ENCODE data around the gene THSD4.

Gene THSD4

DNA sequence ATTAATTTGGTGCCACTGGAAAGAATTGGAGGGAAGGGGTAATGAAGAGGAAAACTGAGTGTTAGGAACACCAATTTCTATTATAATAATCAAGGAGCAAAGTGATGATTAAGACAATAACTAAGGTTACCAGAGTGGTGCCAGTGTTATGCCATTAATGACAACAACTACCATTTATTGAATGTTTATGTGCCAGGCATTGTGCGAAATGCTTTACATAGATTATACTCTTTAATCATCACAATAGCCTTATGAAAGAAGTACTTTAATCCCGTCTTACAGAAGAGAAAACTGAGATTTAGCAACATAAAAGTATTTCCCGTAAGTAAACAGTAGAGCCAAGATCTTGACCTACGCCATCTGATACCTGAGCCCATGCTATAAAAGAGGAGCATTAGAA, 507.8 kb downstream of the THSD4 start:
- no peak for DNase-seq (ENCODE audit: low read depth in 2 of 2)

- no peak for DNase-seq (ENCODE audit: low read depth in 2 of 2)
Measured at GRCh38 chr15:71626596-71627088, 511.4 kb downstream of the THSD4 start.

GRCh38 chr15:71627188-71627587, 511.9 kb downstream of the THSD4 start:
- DNase-seq (ENCODE audit: low read depth in 2 of 2): no peak

- DNase-seq (ENCODE audit: low read depth in 2 of 2): no peak
Measured at GRCh38 chr15:71627604-71628003, 512.3 kb downstream of the THSD4 start.

- no peak for DNase-seq (ENCODE audit: low read depth in 2 of 2)
Measured at GRCh38 chr15:71628988-71629770, 513.9 kb downstream of the THSD4 start.

GRCh38 chr15:71629781-71630474, 514.7 kb downstream of the THSD4 start:
- DNase-seq (ENCODE audit: low read depth in 2 of 2): no peak

- DNase-seq (ENCODE audit: low read depth in 2 of 2): no peak
Measured at GRCh38 chr15:71630475-71630809, 515.2 kb downstream of the THSD4 start.

DNA sequence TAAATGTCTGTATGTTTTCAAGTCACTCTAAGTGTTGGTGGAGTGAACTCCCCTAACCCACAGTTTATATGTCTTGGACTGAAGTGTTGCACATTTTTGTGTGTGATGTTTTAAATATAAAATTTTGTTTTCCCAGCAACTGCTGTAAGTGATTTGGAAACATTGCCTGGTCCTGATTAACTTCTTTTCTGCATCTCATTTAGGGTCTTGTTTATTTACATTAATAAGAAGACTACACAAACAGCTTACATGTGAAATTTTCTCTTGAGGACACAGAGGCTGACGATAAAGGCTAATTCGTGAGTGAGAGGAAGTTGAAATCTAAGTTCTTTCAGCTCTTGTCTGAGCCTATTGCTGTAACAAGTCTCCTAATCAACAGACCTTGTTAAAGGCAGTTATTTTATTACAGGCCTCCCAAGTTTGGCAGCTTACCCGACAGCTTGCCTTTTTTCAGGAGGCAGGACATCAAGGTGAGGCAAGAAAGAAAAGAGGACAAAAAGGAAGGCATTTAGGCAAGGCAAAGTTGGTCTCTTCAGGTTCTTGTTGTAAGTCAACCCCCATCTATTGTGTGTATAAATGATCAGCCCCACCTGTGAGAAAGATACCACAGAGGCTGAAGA, 517.4 kb downstream of the THSD4 start:
- no peak for DNase-seq (ENCODE audit: low read depth in 2 of 2)

DNA sequence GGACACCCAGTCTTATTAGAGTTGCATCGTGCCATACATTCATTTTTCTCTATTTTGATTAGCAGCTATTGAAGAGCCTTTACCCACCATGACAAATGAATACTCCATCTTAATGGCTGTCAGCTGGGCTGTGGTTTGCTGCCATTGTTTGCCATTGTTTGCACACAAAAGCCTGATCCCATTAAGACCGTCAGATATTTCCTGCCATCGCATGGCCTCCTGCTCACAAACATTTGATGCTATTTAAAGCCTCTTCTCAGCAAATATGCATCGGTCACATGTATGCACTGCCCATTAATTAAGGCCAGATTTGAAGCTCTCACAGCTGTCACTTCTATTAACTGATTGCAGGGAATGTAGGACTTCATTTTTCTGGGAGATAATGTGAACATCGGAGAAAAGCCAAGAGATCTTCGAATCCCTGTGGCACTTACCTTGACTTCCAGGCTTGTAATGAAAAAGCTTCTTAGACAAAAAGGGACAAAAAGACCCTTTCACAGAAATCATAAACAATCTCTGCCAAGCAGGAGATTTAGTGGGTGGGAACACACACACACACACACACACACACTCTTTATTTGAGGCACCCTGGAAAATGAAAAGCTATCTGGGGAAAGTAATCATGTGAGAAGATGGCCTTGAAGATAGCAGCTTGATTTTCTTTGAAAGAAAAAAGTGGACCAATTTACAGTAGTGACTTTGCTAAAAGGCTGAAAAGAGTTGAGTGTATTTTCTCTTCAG, 519.7 kb downstream of the THSD4 start:
- no peak for DNase-seq (ENCODE audit: low read depth in 2 of 2)

DNA sequence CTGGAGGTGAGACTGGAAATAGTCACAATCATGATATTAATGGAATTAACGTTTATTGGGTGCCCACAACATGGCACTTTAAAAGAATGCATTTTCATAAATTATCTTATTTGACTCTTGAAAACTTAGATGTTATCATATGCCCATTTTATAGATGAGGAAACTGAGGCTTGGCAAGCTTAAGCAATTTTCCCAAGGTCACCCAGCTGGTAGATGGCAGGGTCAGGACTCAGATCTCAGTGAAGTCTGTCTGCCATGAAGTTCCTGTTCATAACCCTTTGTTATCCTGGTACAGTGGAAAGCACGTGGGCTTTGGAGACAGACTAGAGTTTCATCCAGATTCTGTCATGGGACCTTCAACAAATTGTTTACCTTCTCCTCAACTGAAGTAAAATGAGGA, 520.5 kb downstream of the THSD4 start:
- DNase-seq (ENCODE audit: low read depth in 2 of 2): no peak

GRCh38 chr15:71638876-71639275, 523.6 kb downstream of the THSD4 start:
- no peak for DNase-seq (ENCODE audit: low read depth in 2 of 2)

- no peak for DNase-seq (ENCODE audit: low read depth in 2 of 2)
Measured at GRCh38 chr15:71639471-71639870, 524.2 kb downstream of the THSD4 start.

GRCh38 chr15:71643918-71644317, 528.6 kb downstream of the THSD4 start:
- DNase-seq (ENCODE audit: low read depth in 2 of 2): no peak

DNA sequence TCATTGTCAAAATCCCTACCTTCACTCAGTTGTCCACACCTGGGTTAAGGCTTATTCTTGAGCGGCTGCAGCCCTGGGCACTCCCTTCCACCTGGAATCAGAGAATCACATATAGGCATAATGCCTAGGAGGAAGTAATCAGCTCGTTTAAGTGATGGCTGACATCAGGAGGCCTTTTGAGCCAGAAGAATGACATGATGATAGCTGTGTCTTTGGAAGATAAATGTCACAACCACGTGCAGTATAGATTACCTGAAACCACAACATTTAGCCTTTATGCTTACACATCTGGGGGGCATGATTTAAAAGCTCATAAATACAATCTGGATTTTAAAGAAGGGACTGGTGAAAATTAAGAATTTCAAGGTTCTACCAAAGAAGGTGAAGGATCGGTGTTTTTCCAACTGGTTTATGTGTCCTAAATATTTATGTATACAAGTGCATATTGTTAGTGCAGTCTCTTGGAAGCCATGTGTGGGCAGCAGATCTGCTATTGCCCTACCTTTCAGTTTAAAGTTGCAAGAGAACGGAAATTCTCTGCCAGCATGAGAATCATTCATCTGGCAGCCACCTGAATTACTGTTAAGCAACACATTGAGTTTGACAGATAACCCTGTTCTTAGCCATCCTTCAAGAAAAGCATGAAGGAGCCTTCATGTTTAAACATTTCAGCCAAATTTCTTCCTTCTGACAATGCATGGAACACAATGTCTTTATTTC, 531.7 kb downstream of the THSD4 start:
- DNase-seq (ENCODE audit: low read depth in 2 of 2): no peak

- no peak for DNase-seq (ENCODE audit: low read depth in 2 of 2)
Measured at GRCh38 chr15:71647487-71647808, 532.2 kb downstream of the THSD4 start.

DNA sequence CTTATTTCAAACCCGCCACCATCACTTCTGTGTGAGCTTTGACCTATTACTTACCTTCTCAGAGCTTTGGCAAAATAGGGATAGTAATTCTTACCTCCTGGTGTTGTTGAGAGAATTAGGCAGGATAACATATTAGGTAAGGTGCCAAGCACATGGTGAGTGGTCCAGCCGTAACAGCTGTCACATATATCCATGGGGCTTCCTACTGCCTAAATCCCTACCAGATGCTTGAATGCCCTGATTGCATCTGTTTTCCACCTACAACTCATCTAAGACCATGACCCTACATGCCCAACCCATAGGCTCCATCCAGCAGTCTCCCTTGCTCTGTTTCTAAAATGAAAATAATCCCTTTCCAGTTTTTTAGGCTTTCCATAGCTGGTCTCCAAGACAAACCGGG, 532.8 kb downstream of the THSD4 start:
- no peak for DNase-seq (ENCODE audit: low read depth in 2 of 2)

DNA sequence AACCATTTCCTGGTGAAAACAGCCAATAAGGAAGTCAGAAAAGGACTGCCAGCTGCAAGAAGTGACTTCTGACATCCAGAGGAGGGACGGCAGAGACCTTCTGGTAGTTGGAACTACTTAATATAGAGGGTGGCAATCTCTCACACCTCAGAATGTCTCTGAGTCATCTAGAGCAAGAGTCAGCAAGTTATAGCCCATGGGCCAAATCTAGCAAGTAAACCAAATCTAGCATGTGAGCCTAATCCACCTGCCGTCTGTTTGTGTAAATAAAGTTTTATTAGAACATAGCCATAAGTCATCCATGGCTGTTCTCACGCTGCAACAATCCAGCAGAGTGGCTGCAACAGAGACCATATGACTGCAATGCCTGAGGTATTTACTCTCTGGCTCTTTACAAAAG, 534.6 kb downstream of the THSD4 start:
- no peak for DNase-seq (ENCODE audit: low read depth in 2 of 2)

DNA sequence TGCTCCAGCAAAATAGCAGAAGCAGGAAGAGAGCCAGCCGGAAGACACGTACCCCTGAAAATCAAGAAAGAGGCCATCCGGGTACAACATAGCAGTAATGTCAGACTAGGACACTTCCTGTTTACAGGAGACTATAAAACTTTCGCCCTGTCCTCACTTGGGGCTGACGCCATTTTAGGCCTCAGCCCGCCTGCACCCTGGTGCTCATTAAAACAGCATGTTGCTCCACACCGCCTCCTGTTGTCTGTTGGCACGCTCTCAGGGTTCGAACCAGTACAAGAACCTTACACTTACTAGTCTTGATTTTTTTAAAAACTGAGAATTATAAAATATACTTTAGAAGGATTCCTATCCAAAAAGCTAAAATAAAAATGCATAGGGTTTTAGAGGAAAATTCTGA, 535.3 kb downstream of the THSD4 start:
- no peak for DNase-seq (ENCODE audit: low read depth in 2 of 2)

- DNase-seq (ENCODE audit: low read depth in 2 of 2): no peak
Measured at GRCh38 chr15:71651750-71652186, 536.5 kb downstream of the THSD4 start.

DNA sequence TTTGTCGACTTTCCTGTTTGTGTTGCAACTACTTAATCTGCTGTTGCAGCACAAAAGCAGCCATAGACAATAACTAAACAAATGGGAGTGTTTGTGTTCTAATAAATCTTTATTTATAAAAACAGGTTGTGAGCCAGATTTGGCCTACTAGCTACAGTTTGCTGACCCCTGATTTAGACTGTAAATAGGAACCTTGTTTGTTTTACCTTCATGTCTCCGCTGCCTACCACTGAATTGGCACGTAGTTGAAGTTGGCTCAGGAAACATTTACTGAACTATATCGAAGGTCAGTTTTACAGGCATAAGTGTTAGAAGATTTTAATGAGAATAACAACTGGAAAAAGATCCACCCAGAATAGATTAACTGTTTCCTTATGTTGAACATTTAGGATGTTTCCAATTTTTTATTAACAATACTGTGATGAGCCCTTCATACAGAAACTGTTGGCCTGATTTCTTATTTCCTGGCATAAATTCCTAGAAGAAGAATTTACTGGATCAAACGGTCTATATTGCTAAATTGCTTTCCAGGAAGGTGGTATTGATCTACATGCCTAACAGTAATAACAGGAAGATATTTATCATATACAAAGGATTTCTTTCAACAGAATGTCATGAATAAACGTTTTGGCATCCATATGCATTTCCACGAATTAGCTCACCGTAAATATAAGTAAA, 538.9 kb downstream of the THSD4 start:
- no peak for DNase-seq (ENCODE audit: low read depth in 2 of 2)

GRCh38 chr15:71654720-71655174, 539.5 kb downstream of the THSD4 start:
- no peak for DNase-seq (ENCODE audit: low read depth in 2 of 2)

Measured in stimulated activated CD4-positive, alpha-beta T cell treated with anti-CD3 and anti-CD28 coated beads, Interleukin-1b, Interleukin-23, amount 100 ng/mL, for 1 hour (primary cell).